Stimulated activated CD8-positive, alpha-beta memory T cell treated with anti-CD3 and anti-CD28 coated beads, Interleukin-12 subunit alpha, Interleukin-12 subunit beta, amount 100 ng/mL, for 4 hours (primary cell): ENCODE results near the gene GET3.
"Not testable (repeated sequence)": the region's sequence is repeated elsewhere in the genome, so short reads cannot be mapped to it uniquely, and the experiment has no call there.

Experiments used
- DNase-seq: peaks from one replicate; pipeline ENCODE4 v3.0.0-alpha.2; 2020; ENCODE audit warnings: low read depth

GET3 gene

DNA sequence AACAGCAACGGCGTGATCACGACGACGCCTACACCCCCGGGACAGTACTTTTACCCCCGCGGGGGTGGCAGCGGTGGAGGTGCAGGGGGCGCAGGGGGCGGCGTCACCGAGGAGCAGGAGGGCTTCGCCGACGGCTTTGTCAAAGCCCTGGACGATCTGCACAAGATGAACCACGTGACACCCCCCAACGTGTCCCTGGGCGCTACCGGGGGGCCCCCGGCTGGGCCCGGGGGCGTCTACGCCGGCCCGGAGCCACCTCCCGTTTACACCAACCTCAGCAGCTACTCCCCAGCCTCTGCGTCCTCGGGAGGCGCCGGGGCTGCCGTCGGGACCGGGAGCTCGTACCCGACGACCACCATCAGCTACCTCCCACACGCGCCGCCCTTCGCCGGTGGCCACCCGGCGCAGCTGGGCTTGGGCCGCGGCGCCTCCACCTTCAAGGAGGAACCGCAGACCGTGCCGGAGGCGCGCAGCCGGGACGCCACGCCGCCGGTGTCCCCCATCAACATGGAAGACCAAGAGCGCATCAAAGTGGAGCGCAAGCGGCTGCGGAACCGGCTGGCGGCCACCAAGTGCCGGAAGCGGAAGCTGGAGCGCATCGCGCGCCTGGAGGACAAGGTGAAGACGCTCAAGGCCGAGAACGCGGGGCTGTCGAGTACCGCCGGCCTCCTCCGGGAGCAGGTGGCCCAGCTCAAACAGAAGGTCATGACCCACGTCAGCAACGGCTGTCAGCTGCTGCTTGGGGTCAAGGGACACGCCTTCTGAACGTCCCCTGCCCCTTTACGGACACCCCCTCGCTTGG, 55.0 kb downstream of the GET3 start:
- peak; percentile 72 for DNase-seq

DNA sequence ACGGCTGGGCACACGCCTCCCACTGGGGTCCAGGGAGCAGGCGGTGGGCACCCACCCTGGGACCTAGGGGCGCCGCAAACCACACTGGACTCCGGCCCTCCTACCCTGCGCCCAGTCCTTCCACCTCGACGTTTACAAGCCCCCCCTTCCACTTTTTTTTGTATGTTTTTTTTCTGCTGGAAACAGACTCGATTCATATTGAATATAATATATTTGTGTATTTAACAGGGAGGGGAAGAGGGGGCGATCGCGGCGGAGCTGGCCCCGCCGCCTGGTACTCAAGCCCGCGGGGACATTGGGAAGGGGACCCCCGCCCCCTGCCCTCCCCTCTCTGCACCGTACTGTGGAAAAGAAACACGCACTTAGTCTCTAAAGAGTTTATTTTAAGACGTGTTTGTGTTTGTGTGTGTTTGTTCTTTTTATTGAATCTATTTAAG, 55.6 kb downstream of the GET3 start:
- DNase-seq = no peak

DNA sequence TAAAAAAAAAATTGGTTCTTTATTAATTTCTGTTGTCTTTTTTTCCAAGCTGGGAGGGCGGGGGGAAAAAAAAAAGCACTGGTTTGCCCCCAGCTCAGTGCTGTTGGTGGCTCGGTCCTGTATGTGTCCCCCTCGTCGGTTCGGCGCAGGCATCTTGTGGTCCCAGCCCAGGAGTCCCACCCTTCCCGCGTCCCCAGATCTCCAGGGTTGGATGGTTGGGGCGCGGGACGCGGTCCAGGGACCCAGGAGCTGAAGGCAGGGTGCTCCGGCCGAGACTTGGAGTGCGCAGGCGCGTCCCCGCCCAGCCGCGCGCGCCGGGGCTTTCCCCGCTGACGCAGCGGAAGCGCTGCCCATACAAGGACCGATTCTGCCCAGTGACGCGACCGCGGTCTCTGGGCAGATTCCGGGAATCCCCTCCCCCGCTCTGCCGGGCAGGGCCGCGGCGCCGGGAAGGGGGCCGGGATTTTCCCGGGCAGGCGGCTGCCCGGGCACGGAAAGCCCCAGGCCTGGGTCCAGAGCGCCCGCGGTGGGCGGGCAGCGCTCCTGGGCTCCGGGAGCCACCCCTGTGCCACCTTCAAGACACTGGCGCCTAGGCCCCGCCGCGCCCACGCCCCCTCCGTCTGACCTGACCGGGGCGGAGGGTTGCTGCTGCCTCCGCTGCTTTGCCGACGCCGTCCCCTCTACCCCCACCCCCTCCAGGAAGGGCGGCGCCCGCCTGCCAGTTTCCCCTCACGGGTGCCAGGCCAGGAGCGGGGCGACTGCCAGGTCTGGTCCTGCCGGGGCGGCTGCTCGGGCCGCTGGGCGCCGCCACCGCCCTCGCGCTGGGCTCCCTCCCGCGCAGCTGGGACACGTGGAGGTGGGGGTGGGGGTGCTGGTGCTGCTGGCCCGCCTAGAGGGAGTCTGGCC, 56.2 kb downstream of the GET3 start:
- peak; percentile 95 for DNase-seq

DNA sequence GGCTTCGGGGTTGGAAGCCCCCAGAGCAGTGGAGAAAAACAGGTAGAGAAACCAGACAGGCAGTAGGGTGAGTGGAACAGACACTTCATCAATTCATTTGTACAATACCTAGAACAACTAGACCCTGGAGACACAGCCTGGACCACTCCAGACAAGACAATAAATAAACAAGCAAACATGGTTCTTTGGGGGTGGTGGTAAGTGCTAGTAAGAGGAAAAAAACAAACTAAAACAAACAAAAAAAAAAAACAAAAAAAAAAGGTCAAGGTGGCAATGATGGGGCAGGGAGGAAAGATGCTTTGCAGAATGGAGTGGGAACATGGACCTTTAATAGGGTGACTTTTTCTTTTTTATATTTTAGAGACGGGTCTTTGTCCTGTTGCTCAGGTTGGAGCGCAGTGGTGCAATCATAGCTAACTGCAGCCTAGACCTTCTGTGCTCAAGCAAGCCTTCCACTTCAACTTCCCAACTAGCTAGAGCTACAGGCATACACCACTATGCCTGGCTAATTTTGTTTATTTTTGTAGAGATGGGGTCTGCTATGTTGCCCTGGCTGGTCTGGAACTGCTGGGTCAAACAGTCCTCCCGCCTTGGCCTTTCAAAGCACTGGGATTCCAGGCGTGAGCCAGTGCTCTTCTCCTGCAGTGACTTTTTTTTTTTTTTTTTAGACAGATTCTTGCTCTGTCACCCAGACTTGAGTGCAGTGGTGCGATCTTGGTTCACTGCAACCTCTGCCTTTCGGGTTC, 57.1 kb downstream of the GET3 start:
- no peak for DNase-seq

DNA sequence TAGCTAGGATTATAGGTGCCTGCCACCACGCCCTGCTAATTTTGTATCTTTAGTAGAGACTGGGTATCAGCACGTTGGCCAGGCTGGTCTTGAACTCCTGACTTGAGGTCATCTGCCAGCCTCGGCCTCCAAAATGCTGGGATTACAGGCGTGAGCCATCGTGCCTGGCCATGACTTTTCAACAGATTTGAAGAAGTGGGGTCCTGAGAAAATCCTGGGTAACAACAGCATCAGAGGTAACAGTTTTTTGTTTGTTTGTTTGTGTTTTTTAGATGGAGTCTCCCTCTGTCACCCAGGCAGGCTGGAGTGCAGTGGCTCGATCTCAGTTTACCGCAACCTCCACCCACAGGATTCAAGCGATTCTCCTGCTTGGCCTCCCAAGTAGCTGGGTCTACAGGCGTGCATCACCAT, 57.7 kb downstream of the GET3 start:
- DNase-seq = no peak

DNA sequence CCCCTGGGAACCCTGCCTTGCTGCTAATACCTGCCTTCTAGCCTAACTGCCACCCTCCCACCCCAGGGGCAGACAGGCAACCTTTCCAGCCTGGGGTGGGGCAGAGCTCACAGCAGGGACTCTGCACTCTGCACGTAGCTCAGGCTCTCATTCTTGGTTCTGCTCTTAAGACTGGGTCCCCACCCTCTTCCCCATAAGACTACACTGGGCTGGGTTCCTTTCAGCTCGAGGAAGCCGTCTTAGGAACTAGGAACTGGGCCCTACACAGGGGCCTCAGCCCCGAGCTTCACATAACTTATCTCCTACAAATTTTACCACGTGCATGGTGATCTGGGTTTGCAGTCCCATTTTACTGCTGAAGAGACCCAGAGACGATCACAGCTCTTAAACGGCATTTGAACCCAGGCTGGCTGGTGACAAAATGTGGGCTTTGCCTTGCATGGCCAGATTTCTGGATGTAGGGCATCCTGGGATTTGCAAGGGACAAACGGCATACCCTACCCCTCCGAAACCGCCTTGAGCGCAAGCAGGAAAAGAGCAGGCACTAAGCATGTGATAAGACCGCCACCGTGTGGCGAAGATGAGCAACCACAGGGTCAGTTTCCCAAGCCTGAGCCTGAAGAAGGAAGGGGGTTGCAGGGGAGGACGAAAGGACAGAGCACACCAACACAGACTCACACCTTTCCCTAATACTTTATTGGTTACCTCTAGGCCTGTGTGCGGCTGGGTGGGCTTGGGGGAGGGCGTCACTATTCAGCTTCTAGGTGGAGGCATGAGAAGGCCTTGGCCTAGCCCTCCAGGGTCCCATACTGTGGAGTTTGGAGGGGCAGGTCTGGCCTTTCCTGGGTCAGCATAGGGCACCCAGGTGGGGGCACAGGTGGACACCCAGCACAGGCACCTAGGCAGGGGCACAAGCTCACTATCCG, 59.1 kb downstream of the GET3 start:
- DNase-seq = peak; percentile 55

DNA sequence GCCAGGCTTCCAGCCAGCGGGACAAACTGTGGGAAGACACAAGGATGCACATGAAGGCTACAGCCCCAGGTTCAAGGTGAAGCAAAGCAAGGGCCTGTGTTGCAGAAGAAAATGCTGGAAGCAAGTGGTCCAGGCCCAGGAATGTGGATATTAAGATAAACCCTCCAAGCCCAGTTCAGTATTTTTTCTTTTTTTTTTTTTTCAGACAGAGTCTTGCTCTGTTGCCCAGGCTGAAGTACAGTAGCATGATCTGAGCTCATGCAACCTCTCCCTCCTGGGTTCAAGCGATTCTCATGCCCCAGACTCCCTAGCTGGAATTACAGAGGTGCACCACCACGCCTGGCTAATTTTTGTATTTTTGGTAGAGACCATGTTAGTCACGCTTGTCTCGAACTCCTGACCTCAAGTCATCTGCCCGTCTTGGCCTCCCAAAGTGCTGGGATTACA, 59.9 kb downstream of the GET3 start:
- DNase-seq = no peak

DNA sequence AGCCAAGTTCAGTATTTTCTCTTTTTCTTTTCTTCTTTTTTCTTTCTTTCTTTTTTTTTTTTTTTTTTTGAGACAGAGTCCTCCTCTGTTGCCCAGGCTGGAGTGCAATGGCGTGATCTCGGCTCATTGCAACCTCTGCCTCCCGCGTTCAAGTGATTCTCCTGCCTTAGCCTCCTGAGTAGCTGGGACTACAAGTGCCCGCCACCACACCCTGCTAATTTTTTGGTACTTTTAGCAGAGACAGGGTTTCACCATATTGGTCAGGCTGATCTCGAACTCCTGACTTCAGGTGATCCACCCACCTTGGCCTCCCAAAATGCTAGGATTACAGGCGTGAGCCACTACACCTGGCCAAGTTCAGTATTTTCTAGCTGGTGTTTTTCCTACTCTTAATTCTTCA, 60.3 kb downstream of the GET3 start:
- not testable (repeated sequence) for DNase-seq
